Measurements from ENCODE around the gene CPVL.

DNA sequence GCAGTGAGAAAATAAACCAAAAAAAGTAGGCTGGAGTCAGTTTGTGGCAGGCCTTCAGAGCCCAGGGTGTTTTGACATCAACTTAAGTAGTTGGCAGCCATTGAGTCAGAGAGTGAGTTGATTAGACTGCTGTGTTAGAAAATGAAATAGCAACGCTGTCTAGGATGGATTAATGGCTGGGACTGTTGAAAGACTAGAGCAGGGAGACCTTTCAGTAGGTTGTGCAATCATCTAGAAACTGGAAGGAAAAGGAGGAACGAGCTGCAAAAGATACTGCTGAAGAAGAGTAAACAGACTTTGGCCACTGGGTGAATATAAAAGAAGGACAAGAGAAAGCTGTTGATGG lies 159.6 kb downstream of the CPVL start:
- TF ChIP-seq RFX5 (IDR thresholded peaks at IDR 0.05; ENCODE audit: low read depth, low read length) (no peak), POLR2A (IDR thresholded peaks at IDR 0.05; ENCODE audit: low read depth, low read length) (no peak), CHD1 (IDR thresholded peaks at IDR 0.05; ENCODE audit: low read depth, low read length) (no peak), RAD21 (IDR thresholded peaks at IDR 0.05; ENCODE audit: low read length) (no peak), MAZ (IDR thresholded peaks at IDR 0.05; ENCODE audit: borderline replicate concordance, low read depth, low read length) (no peak), MAFK (IDR thresholded peaks at IDR 0.05; ENCODE audit: low read depth, low read length) (no peak), RCOR1 (IDR thresholded peaks at IDR 0.05; ENCODE audit: insufficient replicate concordance, low read length) (no peak)
- TF ChIP-seq, protein P1, sequence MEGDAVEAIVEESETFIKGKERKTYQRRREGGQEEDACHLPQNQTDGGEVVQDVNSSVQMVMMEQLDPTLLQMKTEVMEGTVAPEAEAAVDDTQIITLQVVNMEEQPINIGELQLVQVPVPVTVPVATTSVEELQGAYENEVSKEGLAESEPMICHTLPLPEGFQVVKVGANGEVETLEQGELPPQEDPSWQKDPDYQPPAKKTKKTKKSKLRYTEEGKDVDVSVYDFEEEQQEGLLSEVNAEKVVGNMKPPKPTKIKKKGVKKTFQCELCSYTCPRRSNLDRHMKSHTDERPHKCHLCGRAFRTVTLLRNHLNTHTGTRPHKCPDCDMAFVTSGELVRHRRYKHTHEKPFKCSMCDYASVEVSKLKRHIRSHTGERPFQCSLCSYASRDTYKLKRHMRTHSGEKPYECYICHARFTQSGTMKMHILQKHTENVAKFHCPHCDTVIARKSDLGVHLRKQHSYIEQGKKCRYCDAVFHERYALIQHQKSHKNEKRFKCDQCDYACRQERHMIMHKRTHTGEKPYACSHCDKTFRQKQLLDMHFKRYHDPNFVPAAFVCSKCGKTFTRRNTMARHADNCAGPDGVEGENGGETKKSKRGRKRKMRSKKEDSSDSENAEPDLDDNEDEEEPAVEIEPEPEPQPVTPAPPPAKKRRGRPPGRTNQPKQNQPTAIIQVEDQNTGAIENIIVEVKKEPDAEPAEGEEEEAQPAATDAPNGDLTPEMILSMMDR (conservative IDR thresholded peaks at IDR 0.05; ENCODE audit: low read depth, low read length), result no peak
- TF ChIP-seq, protein P2, sequence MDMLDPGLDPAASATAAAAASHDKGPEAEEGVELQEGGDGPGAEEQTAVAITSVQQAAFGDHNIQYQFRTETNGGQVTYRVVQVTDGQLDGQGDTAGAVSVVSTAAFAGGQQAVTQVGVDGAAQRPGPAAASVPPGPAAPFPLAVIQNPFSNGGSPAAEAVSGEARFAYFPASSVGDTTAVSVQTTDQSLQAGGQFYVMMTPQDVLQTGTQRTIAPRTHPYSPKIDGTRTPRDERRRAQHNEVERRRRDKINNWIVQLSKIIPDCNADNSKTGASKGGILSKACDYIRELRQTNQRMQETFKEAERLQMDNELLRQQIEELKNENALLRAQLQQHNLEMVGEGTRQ (IDR thresholded peaks at IDR 0.05; ENCODE audit: low read depth, low read length), result no peak

Measured in IMR-90 (cell line).